Subcutaneous abdominal adipose tissue (tissue), 5 donors: ENCODE results near the gene H6PD.
A peak's percentile ranks its signal among the peaks of the same experiment; 100 is the strongest.

ENCODE experiments used
- H3K27ac ChIP-seq: one replicate; pipeline ENCODE4 v1.7.0; 2013; ENCODE audit warnings: low read depth, mild to moderate bottlenecking, inconsistent platforms, low read length, moderate library complexity
- H3K27me3 ChIP-seq, 5 donors: one replicate each; pipeline ENCODE4 v1.7.0; 2013; ENCODE audit warnings: low read length in 5 of 5, inconsistent platforms in 1 of 5; ENCODE audit not compliant: control insufficient read depth in 5 of 5, insufficient read depth in 4 of 5
- H3K36me3 ChIP-seq, 5 donors: one replicate each; pipeline ENCODE4 v1.7.0; 2013; ENCODE audit warnings: low read length in 5 of 5; ENCODE audit not compliant: control insufficient read depth in 5 of 5, insufficient read depth in 5 of 5
- H3K4me1 ChIP-seq, 5 donors: one replicate each; pipeline ENCODE4 v1.7.0; 2013; ENCODE audit warnings: low read length in 5 of 5, mild to moderate bottlenecking in 3 of 5, moderate library complexity in 1 of 5; ENCODE audit not compliant: control insufficient read depth in 5 of 5, insufficient read depth in 5 of 5
- H3K4me3 ChIP-seq, 5 donors: one replicate each; pipeline ENCODE4 v1.7.0; 2013; ENCODE audit warnings: low read length in 5 of 5, low read depth in 1 of 5
- H3K9ac ChIP-seq, 5 donors: one replicate each; pipeline ENCODE4 v1.7.0; 2013; ENCODE audit warnings: low read length in 5 of 5, mild to moderate bottlenecking in 4 of 5, moderate library complexity in 3 of 5
- H3K9me3 ChIP-seq, 5 donors: one replicate each; pipeline ENCODE4 v1.7.0; 2013; ENCODE audit warnings: low read length in 5 of 5; ENCODE audit not compliant: control insufficient read depth in 5 of 5
- donor health status: healthy.
- donor health status: healthy.
- donor health status: healthy.
- donor health status: healthy.
- donor health status: healthy.

Gene H6PD

DNA sequence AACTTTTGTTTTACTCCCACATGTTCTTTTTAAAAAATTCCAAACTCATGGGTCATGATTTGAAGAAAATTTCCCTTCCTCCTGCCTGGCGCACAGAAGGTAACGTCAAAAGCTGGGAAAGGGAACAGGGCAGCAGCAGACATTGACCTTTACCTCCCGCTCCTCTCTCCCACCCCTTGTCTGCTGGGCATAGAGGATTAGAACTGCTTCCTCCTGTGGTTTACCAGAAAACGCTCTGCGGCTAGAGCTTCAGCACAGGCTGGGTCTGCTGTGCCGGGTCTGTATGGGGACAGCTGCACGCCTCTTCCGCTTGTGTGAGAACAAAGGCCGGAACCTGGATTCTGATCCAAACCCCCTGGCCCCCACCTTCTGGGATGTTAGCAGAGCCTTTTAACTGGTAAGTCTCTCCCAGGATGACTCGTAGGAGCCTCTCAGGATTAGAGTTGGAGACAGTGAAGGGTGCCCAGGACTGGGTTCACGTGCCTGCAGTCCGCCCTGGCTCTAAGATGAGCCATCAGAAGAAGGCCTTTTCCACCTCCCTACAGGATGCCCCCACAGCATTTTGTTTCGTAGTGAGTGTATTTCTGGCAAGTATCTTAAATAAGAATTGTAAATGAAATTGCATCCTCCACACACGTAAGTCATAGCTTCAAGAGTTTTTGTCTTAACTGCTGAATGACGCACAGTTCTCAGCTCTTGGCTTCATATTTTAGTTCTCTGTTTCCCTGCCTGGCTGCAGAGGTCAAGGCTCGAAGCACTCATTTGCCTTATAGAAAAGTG, 5.2 kb downstream of the H6PD start:
- Histone ChIP-seq H3K4me1 (peaks cover 25 to 96% (median 92%) of the 10 kb centered on the region in 5 donors), H3K9ac (peak overlapping the region; percentile 47 to 70 (median 60)), H3K27me3 (no peaks in the 10 kb centered on the region), H3K9me3 (no peaks in the 10 kb centered on the region), H3K27ac (peak overlapping the region; percentile 98), H3K4me3 (no peak overlapping the region), H3K36me3 (peaks cover 0 to 4% (median 0%) of the 10 kb centered on the region in 5 donors)

DNA sequence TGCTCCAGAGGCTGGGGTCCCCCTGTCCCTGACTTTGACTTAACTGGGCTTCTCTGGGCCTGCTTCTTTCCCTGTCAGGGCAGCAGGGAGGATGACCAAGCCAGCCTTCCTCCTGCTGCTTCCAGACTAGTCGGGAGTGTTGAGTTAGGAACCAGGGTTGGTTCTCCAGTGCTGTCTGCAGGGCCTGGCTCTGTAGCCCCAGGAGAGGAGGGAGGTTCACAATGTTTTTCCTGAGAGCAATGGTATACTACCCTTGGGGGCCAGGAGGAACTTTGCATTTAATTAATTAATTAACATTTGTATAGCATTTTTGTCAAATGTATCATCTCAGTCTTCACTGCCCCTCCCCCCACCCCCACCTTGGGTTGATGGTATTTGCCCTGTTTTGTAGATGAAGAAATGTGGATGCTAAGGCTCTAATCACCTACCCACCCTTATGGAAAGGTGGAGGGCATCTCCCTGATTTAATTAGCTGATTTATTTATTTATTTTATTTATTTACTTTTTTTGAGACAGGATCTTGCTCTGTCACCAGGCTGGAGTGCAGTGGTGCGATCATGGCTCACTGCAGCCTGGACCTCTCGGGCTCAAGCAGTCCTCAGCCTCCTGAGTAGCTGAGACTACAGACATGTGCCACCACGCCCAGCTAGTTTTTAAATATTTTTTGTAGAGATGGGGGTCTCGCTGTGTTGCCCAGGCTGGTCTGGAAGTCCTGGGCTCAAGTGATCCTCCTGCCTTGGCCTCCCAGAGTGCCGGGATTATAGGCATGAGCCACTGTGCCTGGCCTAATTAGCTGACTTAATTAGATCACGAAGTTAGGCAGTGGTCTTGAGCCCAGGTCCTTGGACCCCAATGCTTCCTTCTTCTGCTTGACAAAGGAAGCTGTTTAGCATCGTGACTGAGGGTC, 6.6 kb downstream of the H6PD start:
- Histone ChIP-seq H3K9ac (peak overlapping the region in 3 of 5 donors; percentile 57 to 70 (median 68)), H3K4me3 (no peak overlapping the region), H3K36me3 (peaks cover 0 to 12% (median 8%) of the 10 kb centered on the region in 5 donors), H3K4me1 (peaks cover 23 to 91% (median 87%) of the 10 kb centered on the region in 5 donors), H3K27me3 (no peaks in the 10 kb centered on the region), H3K27ac (peak overlapping the region; percentile 98), H3K9me3 (no peaks in the 10 kb centered on the region)

DNA sequence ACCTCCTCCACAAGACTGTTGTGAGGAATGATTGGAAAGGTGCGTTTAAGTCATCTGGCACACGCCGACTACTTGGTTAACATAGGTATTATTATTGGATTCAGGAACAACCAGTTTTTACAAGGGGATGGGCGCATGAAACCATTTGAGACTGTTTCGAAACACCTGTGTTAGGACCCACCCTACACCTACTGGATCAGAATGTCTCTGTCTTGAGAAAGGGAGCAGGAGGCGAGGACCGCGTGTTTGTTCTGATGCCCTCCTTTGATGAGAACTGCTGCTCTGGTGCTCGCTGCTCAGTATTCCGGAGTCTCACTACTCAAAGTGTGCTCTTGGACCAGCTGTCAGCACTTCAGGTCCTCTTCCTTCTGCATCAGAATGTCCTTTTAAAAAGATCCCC, 7.3 kb downstream of the H6PD start:
- Histone ChIP-seq H3K27me3 (no peaks in the 10 kb centered on the region), H3K27ac (peak overlapping the region; percentile 82), H3K9ac (peak overlapping the region in 3 of 5 donors; percentile 17 to 69 (median 68)), H3K4me1 (peaks cover 23 to 83% (median 80%) of the 10 kb centered on the region in 5 donors), H3K4me3 (no peak overlapping the region), H3K36me3 (peaks cover 0 to 18% (median 10%) of the 10 kb centered on the region in 5 donors), H3K9me3 (no peaks in the 10 kb centered on the region)

DNA sequence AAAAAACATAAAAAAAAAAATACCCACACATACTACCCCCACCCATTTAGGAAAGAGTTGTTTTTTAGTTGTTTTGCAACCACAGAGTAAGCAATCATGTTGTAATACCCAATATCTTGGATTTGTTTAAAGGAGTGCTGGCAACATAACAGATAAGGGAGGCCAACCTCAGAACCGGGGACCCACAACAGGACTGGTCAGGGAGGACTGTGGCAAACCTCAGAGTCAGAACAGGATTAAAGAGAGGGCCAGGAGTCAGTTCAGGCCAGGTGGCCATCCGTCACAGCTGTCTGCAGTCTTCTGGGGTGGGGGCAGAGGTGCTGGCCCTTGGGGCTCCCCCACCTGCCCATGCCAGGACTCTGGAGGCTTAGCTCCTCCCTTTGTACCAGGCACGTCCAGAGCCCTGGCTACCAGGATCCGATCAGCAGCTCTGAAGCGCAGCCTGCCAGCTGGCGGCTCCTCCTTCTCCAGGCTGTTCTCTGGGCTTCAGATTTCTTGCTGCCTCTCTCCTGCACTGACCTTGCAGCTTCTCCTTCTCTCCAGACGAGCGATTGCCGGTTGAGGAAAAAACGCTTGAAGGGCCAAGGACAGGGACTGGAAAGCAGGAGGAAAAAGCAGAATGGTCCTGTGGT, 7.9 kb downstream of the H6PD start:
- Histone ChIP-seq H3K36me3 (peaks cover 0 to 24% (median 14%) of the 10 kb centered on the region in 5 donors), H3K4me3 (peak overlapping the region in 3 of 5 donors; percentile 32 to 40 (median 37)), H3K4me1 (peaks cover 23 to 78% (median 74%) of the 10 kb centered on the region in 5 donors), H3K27ac (peak overlapping the region; percentile 82), H3K9me3 (no peaks in the 10 kb centered on the region), H3K27me3 (no peaks in the 10 kb centered on the region), H3K9ac (peak overlapping the region; percentile 22 to 69 (median 57))

DNA sequence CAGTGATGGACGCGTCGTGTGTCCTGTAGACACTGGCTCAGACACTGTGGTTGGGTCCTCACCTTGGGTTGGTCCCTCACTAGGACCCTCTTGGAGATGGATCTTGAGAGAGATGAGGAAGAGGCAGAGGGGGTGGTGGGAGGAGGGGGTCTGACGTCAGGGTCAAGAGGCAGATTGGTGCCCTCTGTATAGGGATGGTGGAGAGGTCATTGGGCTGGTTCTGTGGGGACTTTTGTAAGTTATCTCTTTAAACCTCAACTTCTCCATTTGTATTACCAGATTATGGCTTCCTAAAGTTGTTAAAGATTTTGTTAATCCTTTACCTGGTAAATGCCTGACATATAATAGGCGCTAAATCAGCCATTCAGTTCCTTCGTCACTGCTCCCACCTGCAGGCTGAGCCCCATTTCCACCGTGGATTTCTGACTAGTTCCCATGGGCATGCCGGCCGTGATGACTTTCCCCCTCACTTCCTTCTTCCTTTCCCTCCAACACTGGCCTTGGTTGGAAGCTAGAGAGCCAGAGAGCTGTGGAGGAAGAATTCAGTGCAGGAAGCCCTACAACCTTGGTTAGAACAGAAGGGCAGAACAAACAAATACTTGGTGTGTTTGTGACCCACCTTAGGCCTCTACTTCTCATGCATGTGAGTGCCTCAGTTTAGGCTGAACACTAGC, 8.6 kb downstream of the H6PD start:
- Histone ChIP-seq H3K9ac (peak overlapping the region in 4 of 5 donors; percentile 35 to 69 (median 58)), H3K36me3 (peaks cover 0 to 31% (median 19%) of the 10 kb centered on the region in 5 donors), H3K4me3 (peak overlapping the region in 3 of 5 donors; percentile 32 to 40 (median 37)), H3K27me3 (no peaks in the 10 kb centered on the region), H3K4me1 (peaks cover 20 to 70% (median 67%) of the 10 kb centered on the region in 5 donors), H3K9me3 (no peaks in the 10 kb centered on the region), H3K27ac (peak overlapping the region; percentile 82)

DNA sequence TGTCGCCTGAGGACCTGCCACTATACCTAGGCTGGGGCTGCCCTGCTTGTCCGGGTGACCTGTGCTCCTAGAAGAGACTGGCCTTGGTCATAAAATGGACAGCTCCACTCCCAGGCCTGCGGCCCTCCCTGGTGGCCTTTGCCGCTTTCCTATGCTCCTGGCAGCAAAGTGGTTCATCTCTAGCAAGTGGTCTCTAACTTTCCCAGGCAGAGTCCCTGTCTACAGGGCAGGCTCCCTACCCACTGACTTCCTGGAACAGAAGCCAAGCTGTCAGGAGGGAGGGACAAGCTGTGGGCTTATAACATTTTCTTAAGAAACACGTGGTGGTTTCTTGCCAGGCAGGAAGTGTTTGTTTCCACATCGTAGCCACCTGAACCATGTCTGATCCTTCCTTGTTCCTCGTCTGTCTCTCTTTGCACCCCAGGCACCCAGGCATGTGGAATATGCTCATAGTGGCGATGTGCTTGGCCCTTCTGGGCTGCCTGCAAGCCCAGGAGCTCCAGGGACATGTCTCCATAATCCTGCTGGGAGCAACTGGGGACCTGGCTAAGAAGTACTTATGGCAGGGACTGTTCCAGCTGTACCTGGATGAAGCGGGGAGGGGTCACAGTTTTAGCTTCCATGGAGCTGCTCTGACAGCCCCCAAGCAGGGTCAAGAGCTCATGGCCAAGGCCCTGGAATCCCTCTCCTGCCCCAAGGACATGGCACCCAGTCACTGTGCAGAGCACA, 10.1 kb downstream of the H6PD start:
- no peak overlapping the region for H3K4me3 ChIP-seq
- peaks cover 0 to 42% (median 24%) of the 10 kb centered on the region in 5 donors for H3K36me3 ChIP-seq
- H3K9ac ChIP-seq, result peak overlapping the region in 1 of 5 donors; percentile 4
- peak overlapping the region; percentile 50 for H3K27ac ChIP-seq
- no peaks in the 10 kb centered on the region for H3K27me3 ChIP-seq
- H3K4me1 ChIP-seq, result peaks cover 15 to 63% (median 59%) of the 10 kb centered on the region in 5 donors
- no peaks in the 10 kb centered on the region for H3K9me3 ChIP-seq

DNA sequence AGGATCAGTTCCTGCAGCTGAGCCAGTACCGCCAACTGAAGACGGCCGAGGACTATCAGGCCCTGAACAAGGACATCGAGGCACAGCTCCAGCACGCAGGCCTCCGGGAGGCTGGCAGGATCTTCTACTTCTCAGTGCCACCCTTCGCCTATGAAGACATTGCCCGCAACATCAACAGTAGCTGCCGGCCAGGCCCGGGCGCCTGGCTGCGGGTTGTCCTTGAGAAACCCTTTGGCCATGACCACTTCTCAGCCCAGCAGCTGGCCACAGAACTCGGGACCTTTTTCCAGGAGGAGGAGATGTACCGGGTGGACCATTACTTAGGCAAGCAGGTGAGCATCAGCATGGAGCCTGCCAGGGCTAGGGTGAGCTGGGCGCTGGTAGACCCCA, 10.7 kb downstream of the H6PD start:
- no peaks in the 10 kb centered on the region for H3K9me3 ChIP-seq

DNA sequence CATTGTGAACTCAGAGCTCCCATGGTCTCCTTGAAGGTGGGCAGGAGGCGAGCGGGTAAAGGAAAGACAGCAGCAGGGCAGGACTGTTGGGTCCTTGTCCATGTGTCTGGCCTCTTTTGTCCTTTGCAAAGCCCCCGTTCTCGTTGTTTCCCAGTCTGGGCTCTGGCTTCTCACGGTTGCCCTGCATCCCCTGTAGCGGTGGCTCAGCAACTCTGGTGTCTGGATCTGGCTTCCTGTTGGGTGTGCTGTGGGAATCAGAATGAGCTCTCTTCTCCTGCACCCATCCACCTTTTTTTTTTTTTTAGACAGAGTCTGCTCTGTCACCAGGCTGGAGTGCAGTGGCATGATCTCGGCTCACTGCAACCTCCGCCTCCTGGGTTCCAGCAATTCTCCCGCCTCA, 11.1 kb downstream of the H6PD start:
- no peak overlapping the region for H3K4me3 ChIP-seq
- H3K4me1 ChIP-seq, result peaks cover 15 to 63% (median 58%) of the 10 kb centered on the region in 5 donors
- H3K9me3 ChIP-seq, result no peaks in the 10 kb centered on the region
- H3K36me3 ChIP-seq, result peaks cover 0 to 45% (median 24%) of the 10 kb centered on the region in 5 donors
- H3K9ac ChIP-seq, result no peak overlapping the region
- no peaks in the 10 kb centered on the region for H3K27me3 ChIP-seq
- no peak overlapping the region for H3K27ac ChIP-seq

More for the DNA sequence above, 10.7 kb downstream of the H6PD start:
- Histone ChIP-seq H3K4me3 (no peak overlapping the region), H3K4me1 (peaks cover 15 to 63% (median 58%) of the 10 kb centered on the region in 5 donors), H3K27me3 (no peaks in the 10 kb centered on the region), H3K36me3 (peaks cover 0 to 45% (median 24%) of the 10 kb centered on the region in 5 donors), H3K27ac (peak overlapping the region; percentile 50), H3K9ac (no peak overlapping the region)

DNA sequence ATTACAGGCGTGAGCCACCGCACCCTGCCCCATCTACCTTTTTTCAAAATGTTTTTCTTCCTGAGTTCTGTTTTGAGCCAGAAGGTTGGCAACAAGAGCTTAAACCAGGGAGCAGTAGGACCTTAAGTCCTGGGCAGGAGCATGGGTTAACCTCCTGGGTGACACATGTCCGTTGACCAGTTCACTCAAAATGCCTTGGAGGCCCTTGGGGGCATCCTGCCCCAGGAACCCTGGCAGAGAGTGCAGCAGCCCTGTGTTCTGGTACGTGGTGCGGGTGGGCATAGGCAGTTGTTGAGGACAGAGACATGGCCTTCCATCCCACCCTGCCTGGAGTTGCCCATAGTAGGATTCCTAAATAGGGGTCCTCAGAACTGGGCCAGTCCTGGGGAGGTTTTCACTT, 11.6 kb downstream of the H6PD start:
- peaks cover 0 to 46% (median 24%) of the 10 kb centered on the region in 5 donors for H3K36me3 ChIP-seq

More for the DNA sequence above, 11.6 kb downstream of the H6PD start:
- Histone ChIP-seq H3K4me1 (peaks cover 20 to 63% (median 58%) of the 10 kb centered on the region in 5 donors), H3K27me3 (no peaks in the 10 kb centered on the region), H3K4me3 (no peak overlapping the region), H3K9me3 (no peaks in the 10 kb centered on the region), H3K27ac (no peak overlapping the region), H3K9ac (no peak overlapping the region)
